HEK293 (cell line): Measurements from ENCODE around the gene PFN1.

Experiments used
- GLIS2 ChIP-seq: fragments of 450-650 bp; formaldehyde crosslinking; IDR thresholded peaks from 2 replicates; pipeline ENCODE4 v1.5.1; 2016; ENCODE audit warnings: missing biosample characterization, missing genetic modification characterization
- KLF7 ChIP-seq: fragments of 450-650 bp; formaldehyde crosslinking; IDR thresholded peaks from 2 replicates; pipeline ENCODE4 v1.5.1; 2016; ENCODE audit warnings: missing biosample characterization, missing genetic modification characterization, borderline replicate concordance
- OSR2 ChIP-seq: fragments of 450-650 bp; formaldehyde crosslinking; IDR thresholded peaks from 2 replicates; pipeline ENCODE4 v1.5.1; 2016; ENCODE audit warnings: missing biosample characterization, missing genetic modification characterization
- REPIN1 ChIP-seq: fragments of 450-650 bp; formaldehyde crosslinking; IDR thresholded peaks from 2 replicates; pipeline ENCODE4 v1.5.1; 2017; ENCODE audit warnings: missing biosample characterization, missing genetic modification characterization, low read depth
- SP7 ChIP-seq: fragments of 450-650 bp; formaldehyde crosslinking; IDR thresholded peaks from 2 replicates; pipeline ENCODE4 v1.5.1; 2016; ENCODE audit warnings: missing biosample characterization, missing genetic modification characterization
- YY1 ChIP-seq: fragments of 450-650 bp; formaldehyde crosslinking; IDR thresholded peaks from 2 replicates; pipeline ENCODE4 v1.5.1; 2018; ENCODE audit warnings: missing biosample characterization, missing genetic modification characterization
- ZNF311 ChIP-seq: fragments of 450-650 bp; formaldehyde crosslinking; IDR thresholded peaks from 2 replicates; pipeline ENCODE4 v1.5.1; 2017; ENCODE audit warnings: missing biosample characterization, missing genetic modification characterization, borderline replicate concordance
- ZNF335 ChIP-seq: fragments of 450-650 bp; formaldehyde crosslinking; conservative IDR thresholded peaks from 2 replicates; pipeline ENCODE4 v1.5.1; 2016; ENCODE audit warnings: missing biosample characterization, missing genetic modification characterization
- ZNF571 ChIP-seq: fragments of 450-650 bp; formaldehyde crosslinking; IDR thresholded peaks from 2 replicates; pipeline ENCODE4 v1.5.0; 2017; ENCODE audit warnings: missing biosample characterization, missing genetic modification characterization
- ZNF791 ChIP-seq: fragments of 450-650 bp; formaldehyde crosslinking; IDR thresholded peaks from 2 replicates; pipeline ENCODE4 v1.5.1; 2016; ENCODE audit warnings: missing biosample characterization, missing genetic modification characterization
- ZSCAN23 ChIP-seq: fragments of 450-650 bp; formaldehyde crosslinking; IDR thresholded peaks from 2 replicates; pipeline ENCODE4 v1.5.1; 2016; ENCODE audit warnings: missing biosample characterization, missing genetic modification characterization
- ZSCAN30 ChIP-seq: fragments of 450-650 bp; IDR thresholded peaks from 2 replicates; pipeline ENCODE4 v1.5.1; 2018; ENCODE audit warnings: missing biosample characterization, mild to moderate bottlenecking, missing genetic modification characterization, moderate library complexity
- TF ChIP-seq, protein P1 (sequence below): fragments of 450-650 bp; formaldehyde crosslinking; IDR thresholded peaks from 2 replicates; pipeline ENCODE4 v1.5.1; 2016; ENCODE audit warnings: missing biosample characterization, missing genetic modification characterization
- TF ChIP-seq, protein P2 (sequence below): fragments of 450-650 bp; formaldehyde crosslinking; conservative IDR thresholded peaks from 2 replicates; pipeline ENCODE4 v1.5.1; 2016; ENCODE audit warnings: low read depth, missing biosample characterization, missing genetic modification characterization
- TF ChIP-seq, protein P3 (sequence below): fragments of 450-650 bp; formaldehyde crosslinking; IDR thresholded peaks from 2 replicates; pipeline ENCODE4 v1.5.1; 2016; ENCODE audit warnings: missing biosample characterization, missing genetic modification characterization
- TF ChIP-seq, protein P4 (sequence below): fragments of 450-650 bp; formaldehyde crosslinking; IDR thresholded peaks from 2 replicates; pipeline ENCODE4 v1.5.1; 2016; ENCODE audit warnings: missing biosample characterization, missing genetic modification characterization
- TF ChIP-seq, protein P5 (sequence below): fragments of 450-650 bp; formaldehyde crosslinking; IDR thresholded peaks from 2 replicates; pipeline ENCODE4 v1.5.1; 2017; ENCODE audit warnings: missing biosample characterization, missing genetic modification characterization
- TF ChIP-seq, protein P6 (sequence below): fragments of 450-650 bp; formaldehyde crosslinking; IDR thresholded peaks from 2 replicates; pipeline ENCODE4 v1.5.1; 2016; ENCODE audit warnings: missing biosample characterization, missing genetic modification characterization, borderline replicate concordance

Gene PFN1

DNA sequence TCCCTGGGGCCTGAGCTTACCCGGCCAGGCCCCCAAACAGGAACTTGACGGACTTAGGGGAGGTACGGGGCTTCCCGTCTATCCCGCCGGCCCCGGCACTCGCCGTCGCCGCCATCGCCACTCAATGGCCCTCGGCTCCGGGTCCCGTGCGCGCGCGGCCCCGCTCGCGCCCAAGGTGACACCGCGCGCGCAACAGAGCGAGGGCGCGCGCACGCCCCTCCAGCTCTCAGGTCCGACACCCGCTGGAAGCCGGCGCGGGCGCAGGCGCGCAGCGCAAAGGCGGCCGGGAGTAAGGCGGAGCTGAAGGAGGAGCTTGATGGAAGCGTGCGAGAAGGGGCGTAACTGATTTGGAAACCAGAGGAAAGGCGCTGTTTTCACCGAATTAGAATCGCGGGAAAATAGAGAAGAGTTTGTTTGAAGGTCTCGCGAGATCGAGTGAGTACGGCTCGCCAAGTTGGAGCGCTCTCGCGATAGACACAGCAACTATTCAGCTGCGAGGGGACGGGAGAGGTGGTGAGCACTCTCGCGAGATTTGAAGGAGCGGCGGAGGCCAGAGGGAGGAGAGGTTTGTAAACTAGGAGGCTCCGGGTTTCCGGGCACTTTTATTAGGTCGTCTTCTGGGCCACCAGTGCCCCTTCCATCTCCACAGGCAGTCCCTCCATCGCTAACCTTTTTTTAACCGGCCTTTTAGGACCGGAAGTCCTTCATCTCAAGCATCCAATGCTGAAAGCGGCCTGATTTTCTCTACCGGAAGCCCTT is 8.4 kb downstream of the PFN1 start, which contains the start of the genes RNF167 and SLC25A11 (continued):
- TF ChIP-seq YY1 (tag by site-specific recombination), result peak; percentile 92
- no peak for TF ChIP-seq ZNF791
- TF ChIP-seq KLF7 (tag by site-specific recombination), result peak; percentile 68; the same call in 1 of the 2 replicates
- no peak for TF ChIP-seq GLIS2 (tag by site-specific recombination)
- peak; percentile 32; the same call in 1 of the 2 replicates for TF ChIP-seq SP7 (tag by site-specific recombination)
- TF ChIP-seq ZSCAN23 (tag by site-specific recombination), result 0 out of 2 replicates have a peak, but pooled peaks have one; percentile 25
- TF ChIP-seq ZSCAN30 (tag by site-specific recombination), result peak; percentile 80
- TF ChIP-seq, protein P1, sequence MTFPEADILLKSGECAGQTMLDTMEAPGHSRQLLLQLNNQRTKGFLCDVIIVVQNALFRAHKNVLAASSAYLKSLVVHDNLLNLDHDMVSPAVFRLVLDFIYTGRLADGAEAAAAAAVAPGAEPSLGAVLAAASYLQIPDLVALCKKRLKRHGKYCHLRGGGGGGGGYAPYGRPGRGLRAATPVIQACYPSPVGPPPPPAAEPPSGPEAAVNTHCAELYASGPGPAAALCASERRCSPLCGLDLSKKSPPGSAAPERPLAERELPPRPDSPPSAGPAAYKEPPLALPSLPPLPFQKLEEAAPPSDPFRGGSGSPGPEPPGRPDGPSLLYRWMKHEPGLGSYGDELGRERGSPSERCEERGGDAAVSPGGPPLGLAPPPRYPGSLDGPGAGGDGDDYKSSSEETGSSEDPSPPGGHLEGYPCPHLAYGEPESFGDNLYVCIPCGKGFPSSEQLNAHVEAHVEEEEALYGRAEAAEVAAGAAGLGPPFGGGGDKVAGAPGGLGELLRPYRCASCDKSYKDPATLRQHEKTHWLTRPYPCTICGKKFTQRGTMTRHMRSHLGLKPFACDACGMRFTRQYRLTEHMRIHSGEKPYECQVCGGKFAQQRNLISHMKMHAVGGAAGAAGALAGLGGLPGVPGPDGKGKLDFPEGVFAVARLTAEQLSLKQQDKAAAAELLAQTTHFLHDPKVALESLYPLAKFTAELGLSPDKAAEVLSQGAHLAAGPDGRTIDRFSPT (tag by site-specific recombination), result no peak
- TF ChIP-seq REPIN1, result no peak
- TF ChIP-seq ZNF311 (tag by site-specific recombination), result no peak
- TF ChIP-seq, protein P2, sequence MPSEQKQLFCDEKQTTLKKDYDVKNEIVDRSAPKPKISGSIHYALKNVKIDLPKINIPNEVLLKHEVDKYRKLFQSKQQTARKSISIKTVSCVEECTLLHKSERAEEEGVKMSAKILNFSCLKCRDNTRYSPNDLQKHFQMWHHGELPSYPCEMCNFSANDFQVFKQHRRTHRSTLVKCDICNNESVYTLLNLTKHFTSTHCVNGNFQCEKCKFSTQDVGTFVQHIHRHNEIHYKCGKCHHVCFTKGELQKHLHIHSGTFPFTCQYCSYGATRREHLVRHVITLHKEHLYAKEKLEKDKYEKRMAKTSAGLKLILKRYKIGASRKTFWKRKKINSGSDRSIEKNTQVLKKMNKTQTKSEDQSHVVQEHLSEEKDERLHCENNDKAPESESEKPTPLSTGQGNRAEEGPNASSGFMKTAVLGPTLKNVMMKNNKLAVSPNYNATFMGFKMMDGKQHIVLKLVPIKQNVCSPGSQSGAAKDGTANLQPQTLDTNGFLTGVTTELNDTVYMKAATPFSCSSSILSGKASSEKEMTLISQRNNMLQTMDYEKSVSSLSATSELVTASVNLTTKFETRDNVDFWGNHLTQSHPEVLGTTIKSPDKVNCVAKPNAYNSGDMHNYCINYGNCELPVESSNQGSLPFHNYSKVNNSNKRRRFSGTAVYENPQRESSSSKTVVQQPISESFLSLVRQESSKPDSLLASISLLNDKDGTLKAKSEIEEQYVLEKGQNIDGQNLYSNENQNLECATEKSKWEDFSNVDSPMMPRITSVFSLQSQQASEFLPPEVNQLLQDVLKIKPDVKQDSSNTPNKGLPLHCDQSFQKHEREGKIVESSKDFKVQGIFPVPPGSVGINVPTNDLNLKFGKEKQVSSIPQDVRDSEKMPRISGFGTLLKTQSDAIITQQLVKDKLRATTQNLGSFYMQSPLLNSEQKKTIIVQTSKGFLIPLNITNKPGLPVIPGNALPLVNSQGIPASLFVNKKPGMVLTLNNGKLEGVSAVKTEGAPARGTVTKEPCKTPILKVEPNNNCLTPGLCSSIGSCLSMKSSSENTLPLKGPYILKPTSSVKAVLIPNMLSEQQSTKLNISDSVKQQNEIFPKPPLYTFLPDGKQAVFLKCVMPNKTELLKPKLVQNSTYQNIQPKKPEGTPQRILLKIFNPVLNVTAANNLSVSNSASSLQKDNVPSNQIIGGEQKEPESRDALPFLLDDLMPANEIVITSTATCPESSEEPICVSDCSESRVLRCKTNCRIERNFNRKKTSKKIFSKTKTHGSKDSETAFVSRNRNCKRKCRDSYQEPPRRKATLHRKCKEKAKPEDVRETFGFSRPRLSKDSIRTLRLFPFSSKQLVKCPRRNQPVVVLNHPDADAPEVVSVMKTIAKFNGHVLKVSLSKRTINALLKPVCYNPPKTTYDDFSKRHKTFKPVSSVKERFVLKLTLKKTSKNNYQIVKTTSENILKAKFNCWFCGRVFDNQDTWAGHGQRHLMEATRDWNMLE (tag by site-specific recombination), result peak; percentile 82
- TF ChIP-seq, protein P3, sequence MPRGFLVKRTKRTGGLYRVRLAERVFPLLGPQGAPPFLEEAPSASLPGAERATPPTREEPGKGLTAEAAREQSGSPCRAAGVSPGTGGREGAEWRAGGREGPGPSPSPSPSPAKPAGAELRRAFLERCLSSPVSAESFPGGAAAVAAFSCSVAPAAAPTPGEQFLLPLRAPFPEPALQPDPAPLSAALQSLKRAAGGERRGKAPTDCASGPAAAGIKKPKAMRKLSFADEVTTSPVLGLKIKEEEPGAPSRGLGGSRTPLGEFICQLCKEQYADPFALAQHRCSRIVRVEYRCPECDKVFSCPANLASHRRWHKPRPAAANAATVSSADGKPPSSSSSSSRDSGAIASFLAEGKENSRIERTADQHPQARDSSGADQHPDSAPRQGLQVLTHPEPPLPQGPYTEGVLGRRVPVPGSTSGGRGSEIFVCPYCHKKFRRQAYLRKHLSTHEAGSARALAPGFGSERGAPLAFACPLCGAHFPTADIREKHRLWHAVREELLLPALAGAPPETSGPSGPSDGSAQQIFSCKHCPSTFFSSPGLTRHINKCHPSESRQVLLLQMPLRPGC, result peak; percentile 47; the same call in 1 of the 2 replicates
- TF ChIP-seq, protein P4, sequence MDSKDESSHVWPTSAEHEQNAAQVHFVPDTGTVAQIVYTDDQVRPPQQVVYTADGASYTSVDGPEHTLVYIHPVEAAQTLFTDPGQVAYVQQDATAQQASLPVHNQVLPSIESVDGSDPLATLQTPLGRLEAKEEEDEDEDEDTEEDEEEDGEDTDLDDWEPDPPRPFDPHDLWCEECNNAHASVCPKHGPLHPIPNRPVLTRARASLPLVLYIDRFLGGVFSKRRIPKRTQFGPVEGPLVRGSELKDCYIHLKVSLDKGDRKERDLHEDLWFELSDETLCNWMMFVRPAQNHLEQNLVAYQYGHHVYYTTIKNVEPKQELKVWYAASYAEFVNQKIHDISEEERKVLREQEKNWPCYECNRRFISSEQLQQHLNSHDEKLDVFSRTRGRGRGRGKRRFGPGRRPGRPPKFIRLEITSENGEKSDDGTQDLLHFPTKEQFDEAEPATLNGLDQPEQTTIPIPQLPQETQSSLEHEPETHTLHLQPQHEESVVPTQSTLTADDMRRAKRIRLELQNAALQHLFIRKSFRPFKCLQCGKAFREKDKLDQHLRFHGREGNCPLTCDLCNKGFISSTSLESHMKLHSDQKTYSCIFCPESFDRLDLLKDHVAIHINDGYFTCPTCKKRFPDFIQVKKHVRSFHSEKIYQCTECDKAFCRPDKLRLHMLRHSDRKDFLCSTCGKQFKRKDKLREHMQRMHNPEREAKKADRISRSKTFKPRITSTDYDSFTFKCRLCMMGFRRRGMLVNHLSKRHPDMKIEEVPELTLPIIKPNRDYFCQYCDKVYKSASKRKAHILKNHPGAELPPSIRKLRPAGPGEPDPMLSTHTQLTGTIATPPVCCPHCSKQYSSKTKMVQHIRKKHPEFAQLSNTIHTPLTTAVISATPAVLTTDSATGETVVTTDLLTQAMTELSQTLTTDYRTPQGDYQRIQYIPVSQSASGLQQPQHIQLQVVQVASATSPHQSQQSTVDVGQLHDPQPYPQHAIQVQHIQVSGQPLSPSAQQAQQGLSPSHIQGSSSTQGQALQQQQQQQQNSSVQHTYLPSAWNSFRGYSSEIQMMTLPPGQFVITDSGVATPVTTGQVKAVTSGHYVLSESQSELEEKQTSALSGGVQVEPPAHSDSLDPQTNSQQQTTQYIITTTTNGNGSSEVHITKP (tag by site-specific recombination), result peak; percentile 76
- TF ChIP-seq, protein P5, sequence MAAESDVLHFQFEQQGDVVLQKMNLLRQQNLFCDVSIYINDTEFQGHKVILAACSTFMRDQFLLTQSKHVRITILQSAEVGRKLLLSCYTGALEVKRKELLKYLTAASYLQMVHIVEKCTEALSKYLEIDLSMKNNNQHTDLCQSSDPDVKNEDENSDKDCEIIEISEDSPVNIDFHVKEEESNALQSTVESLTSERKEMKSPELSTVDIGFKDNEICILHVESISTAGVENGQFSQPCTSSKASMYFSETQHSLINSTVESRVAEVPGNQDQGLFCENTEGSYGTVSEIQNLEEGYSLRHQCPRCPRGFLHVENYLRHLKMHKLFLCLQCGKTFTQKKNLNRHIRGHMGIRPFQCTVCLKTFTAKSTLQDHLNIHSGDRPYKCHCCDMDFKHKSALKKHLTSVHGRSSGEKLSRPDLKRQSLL (tag by site-specific recombination), result 0 out of 2 replicates have a peak, but pooled peaks have one; percentile 68
- no peak for TF ChIP-seq ZNF571
- peak; percentile 98 for TF ChIP-seq ZNF335
- TF ChIP-seq OSR2, result no peak
- TF ChIP-seq, protein P6, sequence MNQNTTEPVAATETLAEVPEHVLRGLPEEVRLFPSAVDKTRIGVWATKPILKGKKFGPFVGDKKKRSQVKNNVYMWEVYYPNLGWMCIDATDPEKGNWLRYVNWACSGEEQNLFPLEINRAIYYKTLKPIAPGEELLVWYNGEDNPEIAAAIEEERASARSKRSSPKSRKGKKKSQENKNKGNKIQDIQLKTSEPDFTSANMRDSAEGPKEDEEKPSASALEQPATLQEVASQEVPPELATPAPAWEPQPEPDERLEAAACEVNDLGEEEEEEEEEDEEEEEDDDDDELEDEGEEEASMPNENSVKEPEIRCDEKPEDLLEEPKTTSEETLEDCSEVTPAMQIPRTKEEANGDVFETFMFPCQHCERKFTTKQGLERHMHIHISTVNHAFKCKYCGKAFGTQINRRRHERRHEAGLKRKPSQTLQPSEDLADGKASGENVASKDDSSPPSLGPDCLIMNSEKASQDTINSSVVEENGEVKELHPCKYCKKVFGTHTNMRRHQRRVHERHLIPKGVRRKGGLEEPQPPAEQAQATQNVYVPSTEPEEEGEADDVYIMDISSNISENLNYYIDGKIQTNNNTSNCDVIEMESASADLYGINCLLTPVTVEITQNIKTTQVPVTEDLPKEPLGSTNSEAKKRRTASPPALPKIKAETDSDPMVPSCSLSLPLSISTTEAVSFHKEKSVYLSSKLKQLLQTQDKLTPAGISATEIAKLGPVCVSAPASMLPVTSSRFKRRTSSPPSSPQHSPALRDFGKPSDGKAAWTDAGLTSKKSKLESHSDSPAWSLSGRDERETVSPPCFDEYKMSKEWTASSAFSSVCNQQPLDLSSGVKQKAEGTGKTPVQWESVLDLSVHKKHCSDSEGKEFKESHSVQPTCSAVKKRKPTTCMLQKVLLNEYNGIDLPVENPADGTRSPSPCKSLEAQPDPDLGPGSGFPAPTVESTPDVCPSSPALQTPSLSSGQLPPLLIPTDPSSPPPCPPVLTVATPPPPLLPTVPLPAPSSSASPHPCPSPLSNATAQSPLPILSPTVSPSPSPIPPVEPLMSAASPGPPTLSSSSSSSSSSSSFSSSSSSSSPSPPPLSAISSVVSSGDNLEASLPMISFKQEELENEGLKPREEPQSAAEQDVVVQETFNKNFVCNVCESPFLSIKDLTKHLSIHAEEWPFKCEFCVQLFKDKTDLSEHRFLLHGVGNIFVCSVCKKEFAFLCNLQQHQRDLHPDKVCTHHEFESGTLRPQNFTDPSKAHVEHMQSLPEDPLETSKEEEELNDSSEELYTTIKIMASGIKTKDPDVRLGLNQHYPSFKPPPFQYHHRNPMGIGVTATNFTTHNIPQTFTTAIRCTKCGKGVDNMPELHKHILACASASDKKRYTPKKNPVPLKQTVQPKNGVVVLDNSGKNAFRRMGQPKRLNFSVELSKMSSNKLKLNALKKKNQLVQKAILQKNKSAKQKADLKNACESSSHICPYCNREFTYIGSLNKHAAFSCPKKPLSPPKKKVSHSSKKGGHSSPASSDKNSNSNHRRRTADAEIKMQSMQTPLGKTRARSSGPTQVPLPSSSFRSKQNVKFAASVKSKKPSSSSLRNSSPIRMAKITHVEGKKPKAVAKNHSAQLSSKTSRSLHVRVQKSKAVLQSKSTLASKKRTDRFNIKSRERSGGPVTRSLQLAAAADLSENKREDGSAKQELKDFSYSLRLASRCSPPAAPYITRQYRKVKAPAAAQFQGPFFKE (tag by site-specific recombination), result no peak
